Astrocyte of the cerebellum (primary cell): ENCODE data around the gene TMEM222.

Experiments used
- DNase-seq: peaks from one replicate; pipeline ENCODE4 v3.0.0-alpha.2; 2011; ENCODE audit warnings: low read depth
- H3K4me3 ChIP-seq: 2 replicates; pipeline ENCODE4 v1.5.1; 2011; ENCODE audit warnings: mild to moderate bottlenecking, low read depth, low read length, moderate library complexity
- in situ Hi-C: cut with HindIII; loops from 2 replicates; pipeline ENCODE4 v1.10.0; 2017; ENCODE audit warnings: low sequenced_read_pairs
- TF ChIP-seq, protein P1 (sequence below): IDR thresholded peaks from 2 replicates; pipeline ENCODE4 v1.5.1; 2012; ENCODE audit warnings: low read length, low read depth, moderate library complexity, mild to moderate bottlenecking; ENCODE audit errors: missing control alignments

TMEM222 gene

DNA sequence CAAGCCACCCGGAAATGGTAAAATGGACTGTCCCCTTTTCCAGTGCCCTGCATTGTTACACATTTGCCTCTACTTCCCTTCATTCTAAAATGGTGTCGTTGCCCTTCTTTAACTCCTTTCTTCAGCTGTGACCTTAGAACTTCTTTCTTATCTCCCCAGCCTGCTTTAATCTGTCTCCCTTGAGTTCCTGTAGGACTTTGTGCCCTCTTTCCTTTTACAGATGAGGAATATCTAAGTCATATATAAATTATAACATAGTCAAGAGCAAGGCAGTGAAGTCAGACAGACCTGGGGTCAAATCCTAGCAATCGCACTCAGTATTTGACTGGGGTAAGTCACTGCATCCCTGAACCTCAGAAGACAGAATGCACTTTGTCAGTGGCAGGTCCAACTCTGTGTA lies 31.4 kb upstream of the TMEM222 start:
- TF ChIP-seq, protein P1, sequence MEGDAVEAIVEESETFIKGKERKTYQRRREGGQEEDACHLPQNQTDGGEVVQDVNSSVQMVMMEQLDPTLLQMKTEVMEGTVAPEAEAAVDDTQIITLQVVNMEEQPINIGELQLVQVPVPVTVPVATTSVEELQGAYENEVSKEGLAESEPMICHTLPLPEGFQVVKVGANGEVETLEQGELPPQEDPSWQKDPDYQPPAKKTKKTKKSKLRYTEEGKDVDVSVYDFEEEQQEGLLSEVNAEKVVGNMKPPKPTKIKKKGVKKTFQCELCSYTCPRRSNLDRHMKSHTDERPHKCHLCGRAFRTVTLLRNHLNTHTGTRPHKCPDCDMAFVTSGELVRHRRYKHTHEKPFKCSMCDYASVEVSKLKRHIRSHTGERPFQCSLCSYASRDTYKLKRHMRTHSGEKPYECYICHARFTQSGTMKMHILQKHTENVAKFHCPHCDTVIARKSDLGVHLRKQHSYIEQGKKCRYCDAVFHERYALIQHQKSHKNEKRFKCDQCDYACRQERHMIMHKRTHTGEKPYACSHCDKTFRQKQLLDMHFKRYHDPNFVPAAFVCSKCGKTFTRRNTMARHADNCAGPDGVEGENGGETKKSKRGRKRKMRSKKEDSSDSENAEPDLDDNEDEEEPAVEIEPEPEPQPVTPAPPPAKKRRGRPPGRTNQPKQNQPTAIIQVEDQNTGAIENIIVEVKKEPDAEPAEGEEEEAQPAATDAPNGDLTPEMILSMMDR, result no peak
- no peak overlapping the region for H3K4me3 ChIP-seq
- in situ Hi-C loops, result loop anchor here (5.0 to 25.0 kb wide), 2 partner anchors 107 to 228 kb away; no protein-coding TSS in a partner anchor
- DNase-seq, result no peak

DNA sequence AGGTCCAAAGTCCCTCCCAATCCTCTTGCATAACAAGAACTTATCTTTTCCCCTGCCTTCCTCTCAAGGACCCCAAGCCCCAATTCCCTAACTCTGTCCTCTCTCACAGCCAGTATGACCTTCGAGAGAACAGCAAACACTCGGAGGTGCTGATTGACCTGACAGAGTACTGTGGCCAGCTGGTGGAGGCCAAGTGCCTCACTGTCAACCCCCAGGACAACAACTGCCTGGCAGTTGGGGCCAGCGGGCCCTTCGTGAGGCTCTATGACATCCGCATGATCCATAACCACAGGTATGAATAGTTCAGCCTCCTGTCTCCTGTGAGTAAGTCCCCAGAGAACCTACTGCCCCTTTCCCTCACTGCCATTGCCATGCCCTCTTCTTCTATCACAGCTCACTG lies 29.9 kb upstream of the TMEM222 start:
- H3K4me3 ChIP-seq, result no peak overlapping the region
- no peak for DNase-seq
- TF ChIP-seq, protein P1, result no peak
- in situ Hi-C loops, result loop anchor here (5.0 to 25.0 kb wide), 2 partner anchors 105 to 230 kb away; no protein-coding TSS in a partner anchor

DNA sequence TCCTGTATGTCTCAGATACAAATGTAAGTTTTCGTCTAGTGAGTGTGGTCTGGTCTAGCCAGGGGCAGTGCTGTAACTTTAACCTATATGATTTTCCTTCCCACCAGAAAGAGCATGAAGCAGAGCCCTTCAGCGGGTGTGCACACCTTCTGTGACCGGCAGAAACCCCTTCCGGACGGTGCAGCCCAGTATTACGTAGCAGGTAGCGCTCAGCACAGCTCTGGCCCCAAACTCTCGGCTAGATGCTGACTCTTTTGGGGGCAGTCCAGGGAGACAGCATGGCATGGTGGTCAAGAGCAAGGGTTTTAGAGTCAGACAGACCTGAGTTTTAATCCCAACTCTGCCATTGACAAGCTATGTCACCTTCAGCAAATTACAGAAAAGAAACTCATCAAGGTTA lies 28.0 kb upstream of the TMEM222 start:
- DNase-seq, result no peak
- no peak overlapping the region for H3K4me3 ChIP-seq
- in situ Hi-C loops, result loop anchor here (5.0 to 25.0 kb wide), 2 partner anchors 103 to 232 kb away; no protein-coding TSS in a partner anchor
- TF ChIP-seq, protein P1, result no peak

DNA sequence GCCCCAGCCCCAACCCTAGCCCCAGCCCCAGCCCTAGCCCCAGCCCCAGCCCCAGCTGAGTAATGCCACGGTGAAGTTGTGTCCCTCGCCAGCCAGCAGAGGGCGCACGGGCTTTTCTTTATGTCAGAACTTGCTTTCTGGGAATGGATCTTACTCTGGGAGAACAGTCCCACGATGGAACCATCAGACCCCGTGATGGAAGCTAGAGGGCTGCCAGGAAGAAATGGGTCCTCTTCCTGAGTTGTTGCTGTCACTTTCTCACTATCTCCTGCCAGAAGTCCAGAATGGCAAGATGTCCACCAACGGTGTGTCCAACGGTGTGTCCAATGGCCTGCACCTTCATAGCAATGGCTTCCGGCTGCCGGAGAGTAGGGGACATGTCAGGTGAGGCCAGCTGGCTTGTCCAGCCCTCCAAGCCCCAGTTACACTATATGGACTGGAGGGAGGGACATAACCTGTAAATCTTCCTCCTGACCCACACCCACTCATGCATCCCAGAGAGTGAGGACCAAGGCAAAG lies 25.1 kb upstream of the TMEM222 start:
- peak; percentile 31 for DNase-seq
- TF ChIP-seq, protein P1, result peak; percentile 69
- in situ Hi-C loops, result loop anchor here (25.0 kb wide), 1 partner anchor 235 kb away; no protein-coding TSS in a partner anchor
- no peak overlapping the region for H3K4me3 ChIP-seq

DNA sequence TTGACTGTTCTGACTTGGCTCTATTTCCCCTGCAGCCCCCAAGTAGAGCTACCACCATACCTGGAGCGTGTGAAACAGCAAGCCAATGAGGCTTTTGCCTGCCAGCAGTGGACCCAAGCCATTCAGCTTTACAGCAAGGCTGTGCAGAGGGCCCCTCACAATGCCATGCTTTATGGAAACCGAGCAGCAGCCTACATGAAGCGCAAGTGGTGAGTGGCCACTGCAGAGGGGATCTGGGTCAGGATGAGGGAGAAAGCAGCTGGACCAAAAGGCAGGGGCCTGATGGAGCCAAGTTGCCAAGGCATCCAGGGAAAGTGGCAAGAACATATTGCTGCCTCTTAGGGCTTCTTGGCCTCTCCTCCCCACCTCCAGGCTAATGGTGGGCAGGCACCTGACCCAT lies 24.1 kb upstream of the TMEM222 start:
- DNase-seq, result no peak
- TF ChIP-seq, protein P1, result no peak
- in situ Hi-C loops, result loop anchor here (25.0 kb wide), 1 partner anchor 236 kb away; no protein-coding TSS in a partner anchor
- H3K4me3 ChIP-seq, result no peak overlapping the region

DNA sequence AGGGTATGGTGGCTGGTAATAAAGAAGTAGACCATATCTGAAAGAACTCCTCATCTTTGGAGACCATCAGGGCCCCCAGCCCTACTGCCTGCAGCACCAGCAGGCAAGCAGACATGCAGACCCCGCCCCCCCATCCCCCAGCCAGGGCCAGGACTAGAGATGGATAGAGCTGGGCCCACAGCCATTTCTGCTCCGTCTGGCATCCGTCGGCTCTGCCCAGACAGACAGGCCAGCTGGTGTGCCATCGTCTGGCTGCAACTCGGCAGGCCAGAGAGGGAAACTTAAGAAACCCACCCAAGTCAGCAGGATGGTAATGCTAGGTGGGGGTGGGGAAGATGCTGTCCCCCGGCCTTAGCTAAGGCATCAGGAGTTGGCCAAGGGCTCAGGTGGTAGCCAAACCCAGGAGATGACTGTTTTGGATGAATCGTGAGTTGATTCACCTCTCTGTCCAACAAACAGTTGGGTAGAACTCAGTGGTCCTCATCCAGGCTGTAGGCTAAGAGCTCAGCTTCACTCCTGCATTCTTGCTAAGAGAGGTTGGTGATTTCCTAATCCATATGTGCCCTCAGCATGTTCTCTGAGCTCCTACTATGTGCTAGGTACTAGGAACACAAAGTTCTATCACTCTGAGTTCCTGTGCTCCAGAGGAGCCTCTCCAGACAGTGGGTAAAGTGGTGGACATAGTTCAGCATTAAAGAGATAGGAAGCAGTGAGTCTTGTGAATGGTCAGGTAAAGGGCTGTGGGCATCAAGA lies 23.2 kb upstream of the TMEM222 start:
- H3K4me3 ChIP-seq, result no peak overlapping the region
- TF ChIP-seq, protein P1, result no peak
- no peak for DNase-seq
- in situ Hi-C loops, result loop anchor here (25.0 kb wide), 1 partner anchor 237 kb away; no protein-coding TSS in a partner anchor
